SK-N-SH (cell line): ENCODE data around the gene ELF4. TPM values are rescaled to one million over a fixed set of nuclear protein-coding genes. Genes with fewer than 3 reads are reported as not detected.

ENCODE experiments used
- CTCF ChIA-PET: fragments of 300-600, 350-600 bp; formaldehyde crosslinking; extraction: SDS; loops from one replicate; lab custom pipeline; 2021; lab: Yijun Ruan, JAX
- POLR2A ChIA-PET: fragments of 350-600 bp; sonication (Branson Sonifier 250); formaldehyde crosslinking; extraction: SDS; loops from one replicate; lab custom pipeline; 2020; ENCODE audit warnings: antibody characterized with exemption, inconsistent platforms; lab: Yijun Ruan, JAX
- DNase-seq: peaks from one replicate; pipeline ENCODE4 v3.0.0; 2012
- H2AFZ ChIP-seq: fragments of 200-600 bp; sonication (generic); 2 replicates; pipeline ENCODE4 v1.8.1; 2016; ENCODE audit warnings: antibody characterized with exemption, mild to moderate bottlenecking, low read depth
- H3F3A ChIP-seq: fragments of 200-600 bp; sonication (generic); replicated peaks from 2 replicates; pipeline ENCODE3; 2016; ENCODE audit warnings: antibody characterized with exemption, mild to moderate bottlenecking; ENCODE audit not compliant: insufficient read depth
- H3K27ac ChIP-seq, 2 experiments: fragments of 200-500 bp in 1 of 2; fragments of 200-600 bp in 1 of 2; sonication (Bioruptor generic) in 1 of 2; sonication (generic), shearing (Covaris generic) in 1 of 2; 2 replicates each; pipeline versions ENCODE4 v1.5.1 to v1.6.1; 2014 to 2016; ENCODE audit warnings: low read depth in 2 of 2, inconsistent platforms in 1 of 2, low read length in 1 of 2, mild to moderate bottlenecking in 1 of 2, mixed read lengths in 1 of 2
- H3K27me3 ChIP-seq: fragments of 200-600 bp; sonication (generic), shearing (Covaris generic); 2 replicates; pipeline ENCODE4 v1.6.1; 2016; ENCODE audit warnings: mixed run types; ENCODE audit not compliant: insufficient read depth
- H3K36me3 ChIP-seq, 2 experiments: fragments of 200-500 bp in 1 of 2; fragments of 200-600 bp in 1 of 2; sonication (Bioruptor generic) in 1 of 2; sonication (generic) in 1 of 2; replicated peaks in 1 of 2; 2 replicates each; pipeline versions ENCODE3 to v1.5.1; 2014 to 2016; ENCODE audit warnings: low read length in 1 of 2, mild to moderate bottlenecking in 1 of 2; ENCODE audit not compliant: insufficient read depth in 2 of 2, control insufficient read depth in 1 of 2
- H3K4me1 ChIP-seq, 2 experiments: fragments of 200-500 bp in 1 of 2; fragments of 200-600 bp in 1 of 2; sonication (Bioruptor generic) in 1 of 2; sonication (generic), shearing (Covaris generic) in 1 of 2; 2 replicates each; pipeline versions ENCODE4 v1.5.1 to v1.6.1; 2014 to 2016; ENCODE audit warnings: low read depth in 1 of 2, low read length in 1 of 2, mixed run types in 1 of 2; ENCODE audit not compliant: insufficient read depth in 2 of 2, control insufficient read depth in 1 of 2
- H3K4me2 ChIP-seq: fragments of 200-600 bp; sonication (generic), shearing (Covaris generic); 2 replicates; pipeline ENCODE4 v1.6.1; 2017; ENCODE audit warnings: mixed run types
- H3K4me3 ChIP-seq, 2 experiments: fragments of 200-500 bp in 1 of 2; fragments of 200-600 bp in 1 of 2; sonication (Bioruptor generic) in 1 of 2; sonication (generic), shearing (Covaris generic) in 1 of 2; 2 replicates each; pipeline versions ENCODE4 v1.5.1 to v1.8.1; 2014 to 2016; ENCODE audit warnings: low read depth in 2 of 2, inconsistent platforms in 1 of 2, low read length in 1 of 2, mild to moderate bottlenecking in 1 of 2, mixed read lengths in 1 of 2, moderate library complexity in 1 of 2
- H3K79me2 ChIP-seq: fragments of 200-600 bp; sonication (generic); 2 replicates; pipeline ENCODE4 v1.8.1; 2017; ENCODE audit warnings: mild to moderate bottlenecking; ENCODE audit not compliant: insufficient read depth
- H3K9ac ChIP-seq: fragments of 200-600 bp; sonication (generic); 2 replicates; pipeline ENCODE4 v1.6.1; 2017; ENCODE audit warnings: mixed run types
- H3K9me2 ChIP-seq: fragments of 200-600 bp; sonication (generic); 2 replicates; pipeline ENCODE4 v1.6.1; 2017; ENCODE audit warnings: mixed run types
- H3K9me3 ChIP-seq: fragments of 200-600 bp; sonication (generic); 2 replicates; pipeline ENCODE4 v1.6.1; 2017; ENCODE audit warnings: mixed run types, mild to moderate bottlenecking, moderate library complexity
- H4K20me1 ChIP-seq: fragments of 200-600 bp; sonication (generic); 2 replicates; pipeline ENCODE4 v1.6.1; 2017; ENCODE audit warnings: mild to moderate bottlenecking, mixed run types; ENCODE audit not compliant: insufficient read depth
- CHD2 ChIP-seq: fragments of 150-350 bp; IDR thresholded peaks from 2 replicates; pipeline ENCODE4 v1.6.1; 2018; ENCODE audit warnings: low read length; ENCODE audit not compliant: partially characterized antibody
- CTCF ChIP-seq: fragments of 200-600 bp; sonication (generic); IDR thresholded peaks from 2 replicates; pipeline ENCODE4 v1.6.1; 2017; ENCODE audit warnings: antibody characterized with exemption, mild to moderate bottlenecking, moderate library complexity
- EP300 ChIP-seq, 2 experiments: IDR thresholded peaks; 2 replicates each; pipeline versions ENCODE4 v1.4.0 to v1.6.1; 2012; ENCODE audit warnings: borderline replicate concordance in 1 of 2, low read depth in 1 of 2, low read length in 1 of 2
- FOXM1 ChIP-seq: IDR thresholded peaks from 2 replicates; pipeline ENCODE4 v1.4.0; 2012; ENCODE audit warnings: low read depth, mild to moderate bottlenecking
- GABPA ChIP-seq: IDR thresholded peaks from 2 replicates; pipeline ENCODE4 v1.4.0; 2012; ENCODE audit warnings: low read depth, mild to moderate bottlenecking
- GATA2 ChIP-seq: sonication (generic); formaldehyde crosslinking; IDR thresholded peaks from 2 replicates; pipeline ENCODE4 v1.5.0; 2020; ENCODE audit warnings: mild to moderate bottlenecking, missing genetic modification reagents
- NRF1 ChIP-seq: IDR thresholded peaks from 2 replicates; pipeline ENCODE4 v1.6.1; 2012; ENCODE audit warnings: low read depth, mild to moderate bottlenecking, low read length
- PBX3 ChIP-seq: IDR thresholded peaks from 2 replicates; pipeline ENCODE4; 2012
- RCOR1 ChIP-seq: fragments of 150-350 bp; IDR thresholded peaks from 2 replicates; pipeline ENCODE4 v1.6.1; 2017; ENCODE audit warnings: antibody characterized with exemption, low read length
- RFX5 ChIP-seq: IDR thresholded peaks from 2 replicates; pipeline ENCODE4 v1.6.1; 2012; ENCODE audit warnings: mild to moderate bottlenecking, improper control_type of control experiment, low read length
- TAF1 ChIP-seq: IDR thresholded peaks from 2 replicates; pipeline ENCODE4 v1.6.1; 2012; ENCODE audit warnings: low read depth, mild to moderate bottlenecking, low read length, moderate library complexity, borderline replicate concordance
- TEAD4 ChIP-seq: IDR thresholded peaks from 2 replicates; pipeline ENCODE4 v1.4.0; 2012; ENCODE audit warnings: mild to moderate bottlenecking, borderline replicate concordance; ENCODE audit not compliant: insufficient read depth
- USF1 ChIP-seq: IDR thresholded peaks from 2 replicates; pipeline ENCODE4 v1.4.0; 2012; ENCODE audit warnings: low read depth, borderline replicate concordance
- WGBS: methylation state at CpG from one replicate; pipeline ENCODE4 v1.1.6; 2017; ENCODE audit warnings: low lambda C conversion rate; 5-methylcytosine and 5-hydroxymethylcytosine counted together
- polyA plus RNA-seq, 3 experiments: library from polyadenylated mRNA; depleted of rRNA; stranded (reverse); fragments of >200 nt; gene quantifications; 2 replicates each; pipeline ENCODE4 v1.2.3, GENCODE V29; 2012
- TF ChIP-seq, protein P1 (sequence below): fragments of 150-350 bp; IDR thresholded peaks from 2 replicates; pipeline ENCODE4 v1.6.1; 2016; ENCODE audit warnings: mild to moderate bottlenecking, low read depth, low read length
- TF ChIP-seq, protein P2 (sequence below): IDR thresholded peaks from 2 replicates; pipeline ENCODE4 v1.6.1; 2012; ENCODE audit warnings: mild to moderate bottlenecking, low read depth, low read length, moderate library complexity

Gene ELF4
- 7.7 and 9.6 TPM in 2 replicates for polyA plus RNA-seq (2012; rRNA removed)
- polyA plus RNA-seq (2012; cell fraction: cytosol; rRNA removed) = 7.3 and 8.9 TPM in 2 replicates
- polyA plus RNA-seq (2012; cell fraction: nucleus; rRNA removed) = 8.2 and 9.4 TPM in 2 replicates

DNA sequence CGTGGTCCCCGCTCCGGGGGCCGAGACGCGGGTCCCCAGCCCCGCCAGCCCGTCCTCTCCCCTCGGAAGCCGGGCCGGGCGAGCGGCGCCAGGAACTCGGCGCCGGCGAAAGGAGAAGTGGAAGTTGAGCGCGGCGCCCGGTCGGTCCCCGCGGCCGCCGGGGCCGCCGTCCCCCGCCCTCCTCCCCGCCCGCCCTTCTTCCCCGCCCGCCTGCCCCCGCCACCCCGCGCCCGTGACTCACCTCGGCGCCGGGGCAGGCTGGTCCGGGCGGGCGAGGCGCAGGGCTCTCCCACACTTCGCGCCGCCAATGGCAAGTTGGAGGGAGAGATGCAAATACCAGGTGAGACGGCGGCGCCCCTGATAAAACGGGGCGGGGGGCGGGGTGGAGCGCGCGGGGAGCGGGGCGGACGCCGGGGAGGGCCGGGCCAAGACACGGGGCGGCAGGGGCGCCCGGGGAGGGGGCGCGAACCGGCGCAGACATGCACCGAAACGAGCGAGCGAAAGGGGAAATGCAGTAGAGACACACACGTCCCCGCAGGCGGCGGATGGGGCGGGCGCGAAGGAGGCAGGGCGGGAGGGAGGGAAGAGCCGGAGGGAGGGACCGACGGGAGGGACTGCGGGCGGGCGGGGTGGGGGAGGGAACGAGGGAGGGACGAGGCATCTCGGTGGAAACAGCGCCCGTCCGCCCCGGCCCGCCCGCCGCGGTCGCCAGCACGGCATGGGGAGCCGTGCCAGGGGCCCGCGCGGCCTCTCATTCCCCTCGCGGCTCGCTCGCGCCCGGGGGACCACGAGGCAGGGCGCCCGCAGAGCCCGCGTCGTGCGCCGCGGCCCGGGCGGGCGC is at the start of gene ELF4:
ELF4 (minus strand) TSS at position 119 of the 841 bp plus-strand sequence. CDS start 29,167 bp downstream, outside the sequence.
- Histone ChIP-seq H3K4me3 (peak within 1 kb of the TSS; percentile 57 to 62), H3K4me2 (peak within 1 kb of the TSS; percentile 70), H3K9me3 (no peaks in the 10 kb centered on the region), H3K27ac (peak within 1 kb of the TSS; percentile 45 to 69; a peak in 3 of 4 replicates), H2AFZ (0 out of 2 replicates have a peak within 1 kb of the TSS, but pooled peaks have one; percentile 35), H3K36me3 (no peaks in the 10 kb centered on the region), H3K4me1 (peaks cover 0 to 13% of the 10 kb centered on the region in 2 experiments; a peak in 1 of 4 replicates), H3K9me2 (no peaks in the 10 kb centered on the region), H3K79me2 (peaks cover 50% of the 10 kb centered on the region; the same call in 1 of the 2 replicates), H3K9ac (peak within 1 kb of the TSS; percentile 88), H3K27me3 (peaks cover 29% of the 10 kb centered on the region; the same call in 1 of the 2 replicates), H3F3A (no peaks in the 10 kb centered on the region), H4K20me1 (peaks cover 7% of the 10 kb centered on the region; the same call in 1 of the 2 replicates)
- TF ChIP-seq PBX3 (no peak), TAF1 (0 out of 2 replicates have a peak, but pooled peaks have one; percentile 8)
- peak; percentile 85 for DNase-seq
- POLR2A ChIA-PET = no interaction called here
- CTCF ChIA-PET = interaction anchor here (1.3 kb wide), 1 partner anchor 11 kb away, joined by 4 read pairs; no protein-coding TSS in a partner anchor
- WGBS = 26% methylated on average over 69 of the region's 123 CpGs

DNA sequence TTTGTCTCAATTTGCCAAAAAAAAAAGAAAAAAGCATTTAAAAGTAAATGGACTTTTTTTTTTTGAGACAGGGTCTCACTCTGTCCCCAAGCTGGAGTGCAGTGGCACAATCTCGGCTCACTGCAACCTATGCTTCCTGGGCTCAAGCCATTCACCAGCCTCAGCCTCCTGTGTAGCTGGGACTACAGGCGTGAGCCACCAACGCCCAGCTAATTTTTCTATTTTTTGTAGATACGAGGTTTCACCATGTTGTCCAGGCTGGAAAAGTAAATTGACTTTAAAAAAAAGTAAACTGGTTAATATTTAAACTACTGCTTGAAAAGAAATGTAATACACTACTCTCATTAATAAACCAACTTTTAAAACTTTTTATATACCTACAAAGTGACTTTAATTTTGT is 49.5 kb upstream of the ELF4 start:
- no peaks in the 10 kb centered on the region for H4K20me1 ChIP-seq
- H3K36me3 ChIP-seq = peaks cover 0 to 3% of the 10 kb centered on the region in 2 experiments
- H3K27ac ChIP-seq = no peak overlapping the region
- no peaks in the 10 kb centered on the region; a peak in 2 of 4 replicates for H3K4me1 ChIP-seq
- ChIA-PET POLR2A (interaction anchor here (1.4 kb wide), 1 partner anchor 11 kb away, joined by 4 read pairs; no protein-coding TSS in a partner anchor), CTCF (interaction anchor here (1.4 kb wide), 1 partner anchor 32 kb away, joined by 3 read pairs; no protein-coding TSS in a partner anchor)
- DNase-seq = no peak
- WGBS = 87% methylated on average over 4 of the region's 4 CpGs
- no peak overlapping the region for H2AFZ ChIP-seq
- H3K9ac ChIP-seq = no peak overlapping the region
- no peaks in the 10 kb centered on the region for H3F3A ChIP-seq
- H3K9me3 ChIP-seq = no peaks in the 10 kb centered on the region
- no peak overlapping the region for H3K4me2 ChIP-seq
- H3K27me3 ChIP-seq = no peaks in the 10 kb centered on the region
- peaks cover 46% of the 10 kb centered on the region for H3K79me2 ChIP-seq
- no peaks in the 10 kb centered on the region for H3K9me2 ChIP-seq
- H3K4me3 ChIP-seq = no peak overlapping the region
- no peak for TF ChIP-seq GATA2 (CRISPR knock-in tag)
- no peak for TF ChIP-seq CHD2
- no peak for TF ChIP-seq USF1
- no peak for TF ChIP-seq RCOR1
- TF ChIP-seq, protein P1, sequence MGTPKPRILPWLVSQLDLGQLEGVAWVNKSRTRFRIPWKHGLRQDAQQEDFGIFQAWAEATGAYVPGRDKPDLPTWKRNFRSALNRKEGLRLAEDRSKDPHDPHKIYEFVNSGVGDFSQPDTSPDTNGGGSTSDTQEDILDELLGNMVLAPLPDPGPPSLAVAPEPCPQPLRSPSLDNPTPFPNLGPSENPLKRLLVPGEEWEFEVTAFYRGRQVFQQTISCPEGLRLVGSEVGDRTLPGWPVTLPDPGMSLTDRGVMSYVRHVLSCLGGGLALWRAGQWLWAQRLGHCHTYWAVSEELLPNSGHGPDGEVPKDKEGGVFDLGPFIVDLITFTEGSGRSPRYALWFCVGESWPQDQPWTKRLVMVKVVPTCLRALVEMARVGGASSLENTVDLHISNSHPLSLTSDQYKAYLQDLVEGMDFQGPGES = no peak
- TF ChIP-seq TEAD4 = no peak
- no peak for TF ChIP-seq GABPA
- no peak for TF ChIP-seq FOXM1
- TF ChIP-seq CTCF = no peak
- no peak for TF ChIP-seq EP300 (IDR thresholded peaks at IDR 0.05; ENCODE audit: borderline replicate concordance in 1 of 2, low read depth in 1 of 2, low read length in 1 of 2)
- TF ChIP-seq, protein P2, sequence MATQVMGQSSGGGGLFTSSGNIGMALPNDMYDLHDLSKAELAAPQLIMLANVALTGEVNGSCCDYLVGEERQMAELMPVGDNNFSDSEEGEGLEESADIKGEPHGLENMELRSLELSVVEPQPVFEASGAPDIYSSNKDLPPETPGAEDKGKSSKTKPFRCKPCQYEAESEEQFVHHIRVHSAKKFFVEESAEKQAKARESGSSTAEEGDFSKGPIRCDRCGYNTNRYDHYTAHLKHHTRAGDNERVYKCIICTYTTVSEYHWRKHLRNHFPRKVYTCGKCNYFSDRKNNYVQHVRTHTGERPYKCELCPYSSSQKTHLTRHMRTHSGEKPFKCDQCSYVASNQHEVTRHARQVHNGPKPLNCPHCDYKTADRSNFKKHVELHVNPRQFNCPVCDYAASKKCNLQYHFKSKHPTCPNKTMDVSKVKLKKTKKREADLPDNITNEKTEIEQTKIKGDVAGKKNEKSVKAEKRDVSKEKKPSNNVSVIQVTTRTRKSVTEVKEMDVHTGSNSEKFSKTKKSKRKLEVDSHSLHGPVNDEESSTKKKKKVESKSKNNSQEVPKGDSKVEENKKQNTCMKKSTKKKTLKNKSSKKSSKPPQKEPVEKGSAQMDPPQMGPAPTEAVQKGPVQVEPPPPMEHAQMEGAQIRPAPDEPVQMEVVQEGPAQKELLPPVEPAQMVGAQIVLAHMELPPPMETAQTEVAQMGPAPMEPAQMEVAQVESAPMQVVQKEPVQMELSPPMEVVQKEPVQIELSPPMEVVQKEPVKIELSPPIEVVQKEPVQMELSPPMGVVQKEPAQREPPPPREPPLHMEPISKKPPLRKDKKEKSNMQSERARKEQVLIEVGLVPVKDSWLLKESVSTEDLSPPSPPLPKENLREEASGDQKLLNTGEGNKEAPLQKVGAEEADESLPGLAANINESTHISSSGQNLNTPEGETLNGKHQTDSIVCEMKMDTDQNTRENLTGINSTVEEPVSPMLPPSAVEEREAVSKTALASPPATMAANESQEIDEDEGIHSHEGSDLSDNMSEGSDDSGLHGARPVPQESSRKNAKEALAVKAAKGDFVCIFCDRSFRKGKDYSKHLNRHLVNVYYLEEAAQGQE = no peak
- no peak for TF ChIP-seq RFX5
- no peak for TF ChIP-seq NRF1
